Small intestine (tissue), 4 donors: Measurements from ENCODE around the gene MIF. TPM values are rescaled to one million over a fixed set of nuclear protein-coding genes. Genes with fewer than 3 reads are reported as not detected.

Source experiments
- polyA plus RNA-seq, 4 donors: library from polyadenylated mRNA; stranded (reverse) in 3 of 4; unstranded in 1 of 4; fragments of 200-250 nt in 3 of 4; fragments of 120-200 nt in 1 of 4; gene quantifications; one replicate each; pipeline versions ENCODE4 v1.2.1 to v1.2.3, GENCODE V29; 2013
- donor health status: healthy with polysubstance abuse.
- donor health status: Bipolar disorder and iron deficiency.
- donor health status: healthy.

The MIF gene
- polyA plus RNA-seq, 4 donors, result 335 to 743 (median 449) TPM

Other genes starting within 250 kb of the MIF start
- gene RGL4, start 203.4 kb upstream of the MIF start, polyA plus RNA-seq, result 1 to 10 TPM in 2 of 4 donors, under 1 TPM in 2; 0.60 to 3.8 (median 0.91) TPM
- gene ZNF70, start 143.3 kb upstream of the MIF start, polyA plus RNA-seq, result 1 to 10 TPM in 1 of 4 donors, under 1 TPM in 2, not detected in 1; 0.27 to 3.7 (median 0.98) TPM
- gene VPREB3, start 140.0 kb upstream of the MIF start, polyA plus RNA-seq, result 1 to 10 TPM in 1 of 4 donors, under 1 TPM in 1, not detected in 2; 0.95 to 6.2 TPM
- under 1 TPM in 2 of 4 donors, not detected in 2; 0.07 to 0.16 TPM for gene C22orf15, start 131.4 kb upstream of the MIF start, polyA plus RNA-seq
- gene CHCHD10, start 126.4 kb upstream of the MIF start, polyA plus RNA-seq, result 100 to 1,000 TPM in 3 of 4 donors, 10 to 100 TPM in 1; 53.5 to 544 (median 282) TPM
- 10 to 100 TPM in 1 of 4 donors, 1 to 10 TPM in 2, not detected in 1; 1.1 to 16.8 (median 1.7) TPM for gene MMP11, start 121.5 kb upstream of the MIF start, polyA plus RNA-seq
- 10 to 100 TPM; 29.3 to 87.6 (median 55.2) TPM for gene SMARCB1, start 107.4 kb upstream of the MIF start, polyA plus RNA-seq
- 10 to 100 TPM in 2 of 4 donors, 1 to 10 TPM in 2; 2.0 to 33.0 (median 14.1) TPM for gene DERL3, start 55.4 kb upstream of the MIF start, polyA plus RNA-seq
- 10 to 100 TPM in 1 of 4 donors, 1 to 10 TPM in 3; 3.6 to 17.8 (median 6.0) TPM for gene SLC2A11, start 36.5 kb upstream of the MIF start, polyA plus RNA-seq
- 1 to 10 TPM in 3 of 4 donors, not detected in 1; 1.1 to 6.7 (median 2.1) TPM for gene GSTT2B, start 66.8 kb downstream of the MIF start, polyA plus RNA-seq
- 10 to 100 TPM in 2 of 4 donors, 1 to 10 TPM in 2; 1.4 to 10.9 (median 7.7) TPM for gene DDTL, start 72.5 kb downstream of the MIF start, polyA plus RNA-seq
- 100 to 1,000 TPM; 144 to 876 (median 451) TPM for gene DDT, start 80.1 kb downstream of the MIF start, polyA plus RNA-seq
- 1 to 10 TPM in 1 of 4 donors, under 1 TPM in 2, not detected in 1; 0.19 to 1.4 (median 0.81) TPM for gene GSTT2, start 85.8 kb downstream of the MIF start, polyA plus RNA-seq
- not detected for gene GSTT4, start 111.1 kb downstream of the MIF start, polyA plus RNA-seq
- gene CABIN1, start 116.9 kb downstream of the MIF start, polyA plus RNA-seq, result 10 to 100 TPM; 19.7 to 45.7 (median 32.2) TPM